GM10248 (cell line): ENCODE measurements around the gene XCR1.

Experiments
- CTCF ChIA-PET: fragments of 300-600 bp; sonication (Branson Sonifier 250); formaldehyde crosslinking; extraction: SDS; loops from one replicate; lab custom pipeline; 2021; ENCODE audit warnings: antibody characterized with exemption; lab: Yijun Ruan, JAX
- POLR2A ChIA-PET: fragments of 350-650 bp; sonication (Branson Sonifier 250); formaldehyde crosslinking; extraction: SDS; loops from one replicate; lab custom pipeline; 2020; ENCODE audit warnings: antibody characterized with exemption; lab: Yijun Ruan, JAX
- DNase-seq: peaks from one replicate; pipeline ENCODE4 v3.0.0; 2012; ENCODE audit errors: extremely low spot score
- CTCF ChIP-seq: IDR thresholded peaks from 2 replicates; pipeline ENCODE4 v1.5.1; 2012; ENCODE audit warnings: mild to moderate bottlenecking, low read depth; ENCODE audit errors: extremely low read depth, missing control alignments, control extremely low read depth

The XCR1 gene

DNA sequence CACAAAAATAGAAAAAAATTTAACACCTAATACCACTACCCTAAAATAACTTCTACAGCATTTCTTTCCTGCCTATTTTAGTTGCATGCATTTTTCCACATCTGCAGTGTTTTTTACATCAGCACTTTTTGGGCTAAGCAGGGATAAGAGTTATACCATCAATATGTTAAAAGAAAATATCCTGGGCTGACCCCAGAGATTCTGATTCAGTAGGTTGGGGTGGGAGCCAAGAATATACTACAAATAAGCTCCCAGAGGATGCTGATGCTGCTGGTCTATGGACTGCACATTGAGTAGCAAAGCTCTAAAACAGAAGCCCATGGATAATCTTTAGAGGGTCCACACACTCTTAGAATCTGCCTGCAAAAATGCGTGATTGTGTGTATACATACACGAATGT, 46.5 kb downstream of the XCR1 start:
- ChIA-PET CTCF (interaction anchor here (1.0 to 2.5 kb wide), 6 partner anchors 8 to 397 kb away, joined by 3 to 8 read pairs (median 4); no protein-coding TSS in a partner anchor), POLR2A (no interaction called here)
- TF ChIP-seq CTCF = no peak
- DNase-seq = no peak

- DNase-seq = no peak
- POLR2A ChIA-PET = no interaction called here
- no peak for TF ChIP-seq CTCF
- CTCF ChIA-PET = interaction anchor here (1.4 to 2.0 kb wide), 3 partner anchors 13 to 98 kb away, joined by 4 to 6 read pairs (median 5); no protein-coding TSS in a partner anchor
Observed at GRCh38 chr3:45980229-45980813, 47.0 kb downstream of the XCR1 start.

DNA sequence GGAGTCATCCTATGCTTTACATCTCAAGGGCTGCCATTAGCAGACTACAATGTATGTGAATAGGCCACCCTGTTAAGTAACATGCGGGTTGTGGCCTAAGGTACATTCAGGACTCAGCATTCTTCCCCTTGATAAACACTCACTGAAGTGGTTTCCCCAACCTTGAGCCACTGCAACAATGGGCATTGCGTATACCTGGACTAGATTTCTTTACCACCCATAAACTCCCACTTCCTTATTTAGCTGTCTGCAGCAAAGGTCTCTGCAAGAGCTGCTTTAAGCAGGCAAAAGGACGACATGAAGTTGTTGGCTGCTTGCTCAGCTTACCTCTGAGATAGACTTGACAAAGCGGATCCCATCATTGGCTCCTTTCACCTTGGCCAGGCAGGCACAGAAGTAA, 47.9 kb downstream of the XCR1 start:
- POLR2A ChIA-PET = no interaction called here
- CTCF ChIA-PET = interaction anchor here (1.5 to 2.0 kb wide), 2 partner anchors 12 to 17 kb away, joined by 4 to 6 read pairs; no protein-coding TSS in a partner anchor
- DNase-seq = peak; percentile 29
- no peak for TF ChIP-seq CTCF

GRCh38 chr3:45978006-45978761, 49.1 kb downstream of the XCR1 start:
- TF ChIP-seq CTCF = no peak
- no peak for DNase-seq
- CTCF ChIA-PET = no interaction called here
- POLR2A ChIA-PET = no interaction called here

GRCh38 chr3:45976191-45977091, 50.8 kb downstream of the XCR1 start:
- CTCF ChIA-PET = interaction anchor here (1.1 to 2.0 kb wide), 4 partner anchors 8 to 37 kb away, joined by 3 to 7 read pairs (median 6); no protein-coding TSS in a partner anchor
- no peak for DNase-seq
- POLR2A ChIA-PET = no interaction called here
- no peak for TF ChIP-seq CTCF

DNA sequence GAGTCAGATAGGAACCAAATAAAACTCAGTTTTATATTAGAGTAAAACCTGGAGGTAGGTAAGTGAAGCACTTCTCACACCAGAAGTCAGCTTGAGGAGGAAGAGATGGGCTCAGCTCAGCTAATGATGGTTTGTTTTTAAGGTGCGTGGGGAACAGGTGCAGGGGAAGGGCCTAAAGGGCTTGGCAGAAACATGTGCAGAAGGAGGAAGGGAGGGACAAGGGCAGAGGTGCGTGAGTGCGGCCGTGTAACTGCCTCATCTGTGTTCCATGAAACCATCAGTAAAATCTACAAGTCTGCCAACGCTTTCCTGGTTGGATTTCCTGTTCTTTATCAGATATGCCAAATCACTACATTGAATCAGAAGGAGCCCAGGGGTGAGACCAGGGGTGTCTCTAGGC, 51.6 kb downstream of the XCR1 start:
- DNase-seq = no peak
- no peak for TF ChIP-seq CTCF
- POLR2A ChIA-PET = no interaction called here
- CTCF ChIA-PET = interaction anchor here (1.1 to 2.0 kb wide), 4 partner anchors 8 to 37 kb away, joined by 3 to 7 read pairs (median 6); no protein-coding TSS in a partner anchor
